Breast epithelium (tissue), 4 donors: ENCODE results near the gene SHTN1. TPM values are rescaled to one million over a fixed set of nuclear protein-coding genes. Genes with fewer than 3 reads are reported as not detected.

Source experiments
- DNase-seq, 2 donors: peaks; one replicate each; pipeline ENCODE4 v3.0.0-alpha.2; 2019; ENCODE audit warnings: low spot score in 2 of 2
- H3K27ac ChIP-seq, 2 donors: fragments of 200-600 bp; sonication (generic) in 1 of 2; one replicate each; pipeline ENCODE4 v1.5.1; 2016 to 2019; ENCODE audit warnings: mild to moderate bottlenecking in 1 of 2
- H3K27me3 ChIP-seq, 2 donors: fragments of 200-600 bp; sonication (generic) in 1 of 2; one replicate each; pipeline versions ENCODE4 v1.5.1 to v1.6.0; 2017 to 2019; ENCODE audit warnings: control low read depth in 1 of 2, mild to moderate bottlenecking in 1 of 2
- H3K36me3 ChIP-seq: fragments of 200-600 bp; one replicate; pipeline ENCODE4 v1.5.1; 2019
- H3K4me1 ChIP-seq, 2 donors: fragments of 200-600 bp; sonication (generic); one replicate each; pipeline ENCODE4 v1.5.1; 2016 to 2019; ENCODE audit warnings: control low read depth in 1 of 2
- H3K4me3 ChIP-seq, 3 donors: fragments of 200-600 bp; sonication (generic); 1 replicate in 2 of 3; 2 replicates in 1 of 3; pipeline ENCODE4 v1.5.1; 2016 to 2019; ENCODE audit warnings: mild to moderate bottlenecking in 3 of 3, moderate library complexity in 2 of 3
- H3K9me3 ChIP-seq, 2 donors: fragments of 200-600 bp; sonication (generic) in 1 of 2; one replicate each; pipeline ENCODE4 v1.5.1; 2016 to 2019; ENCODE audit warnings: control low read depth in 1 of 2
- POLR2A ChIP-seq: fragments of 450-650 bp; IDR thresholded peaks from one replicate; pipeline ENCODE4 v1.6.1; 2016; ENCODE audit warnings: antibody characterized with exemption, mild to moderate bottlenecking, moderate library complexity
- POLR2AphosphoS5 ChIP-seq, 3 donors: sonication (generic); formaldehyde crosslinking; IDR thresholded peaks; one replicate each; pipeline ENCODE4 v1.6.1; 2017; ENCODE audit warnings: antibody characterized with exemption in 3 of 3
- intact Hi-C: fragments of 100-400 bp; cut with DNase I; formaldehyde crosslinking; loops from one replicate; pipeline ENCODE4 v1.15.1; 2023; ENCODE audit warnings: low total_unique reads
- total RNA-seq, 3 donors: library from RNA; depleted of rRNA; stranded (reverse); fragments of >200 nt; gene quantifications; one replicate each; pipeline ENCODE4 v1.1.0, GENCODE V29; 2016
- TF ChIP-seq, protein P1 (sequence below), 3 donors: fragments of 450-650 bp; IDR thresholded peaks; one replicate each; pipeline ENCODE4 v1.5.1; 2016 to 2017; ENCODE audit warnings: antibody characterized with exemption in 3 of 3, mild to moderate bottlenecking in 3 of 3, moderate library complexity in 3 of 3

SHTN1 gene
- total RNA-seq, 3 donors from 2014 or later = 14.4 to 36.0 (median 17.8) TPM

DNA sequence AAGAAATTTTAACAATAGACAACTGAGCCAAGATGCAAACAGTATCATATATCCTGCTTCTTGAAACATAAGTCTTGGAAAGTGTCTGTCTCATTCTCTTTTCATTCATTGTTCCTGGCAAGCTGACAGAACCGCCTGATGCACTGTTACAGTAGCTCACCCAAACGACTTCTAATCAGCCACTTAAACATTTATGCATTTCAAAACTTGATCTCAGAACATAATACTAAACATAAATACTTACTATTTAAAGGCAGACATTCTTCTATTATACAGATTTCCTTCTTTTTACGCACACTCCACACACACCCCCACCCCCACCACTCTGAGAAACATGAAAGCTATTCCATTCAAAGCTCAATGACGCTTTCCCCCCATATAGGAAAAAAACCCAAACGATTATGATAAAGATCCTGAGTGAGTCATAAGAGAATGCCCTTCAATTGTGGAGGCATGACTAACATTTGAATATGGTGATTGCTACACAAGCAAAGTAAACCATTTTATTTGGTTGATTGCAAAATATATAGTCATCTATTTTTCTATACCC lies 30.5 kb downstream of the SHTN1 start:
- no peaks in the 10 kb centered on the region for H3K36me3 ChIP-seq
- H3K4me3 ChIP-seq = no peak overlapping the region
- H3K9me3 ChIP-seq = no peaks in the 10 kb centered on the region
- H3K4me1 ChIP-seq = no peaks in the 10 kb centered on the region
- TF ChIP-seq, protein P1, sequence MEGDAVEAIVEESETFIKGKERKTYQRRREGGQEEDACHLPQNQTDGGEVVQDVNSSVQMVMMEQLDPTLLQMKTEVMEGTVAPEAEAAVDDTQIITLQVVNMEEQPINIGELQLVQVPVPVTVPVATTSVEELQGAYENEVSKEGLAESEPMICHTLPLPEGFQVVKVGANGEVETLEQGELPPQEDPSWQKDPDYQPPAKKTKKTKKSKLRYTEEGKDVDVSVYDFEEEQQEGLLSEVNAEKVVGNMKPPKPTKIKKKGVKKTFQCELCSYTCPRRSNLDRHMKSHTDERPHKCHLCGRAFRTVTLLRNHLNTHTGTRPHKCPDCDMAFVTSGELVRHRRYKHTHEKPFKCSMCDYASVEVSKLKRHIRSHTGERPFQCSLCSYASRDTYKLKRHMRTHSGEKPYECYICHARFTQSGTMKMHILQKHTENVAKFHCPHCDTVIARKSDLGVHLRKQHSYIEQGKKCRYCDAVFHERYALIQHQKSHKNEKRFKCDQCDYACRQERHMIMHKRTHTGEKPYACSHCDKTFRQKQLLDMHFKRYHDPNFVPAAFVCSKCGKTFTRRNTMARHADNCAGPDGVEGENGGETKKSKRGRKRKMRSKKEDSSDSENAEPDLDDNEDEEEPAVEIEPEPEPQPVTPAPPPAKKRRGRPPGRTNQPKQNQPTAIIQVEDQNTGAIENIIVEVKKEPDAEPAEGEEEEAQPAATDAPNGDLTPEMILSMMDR (IDR thresholded peaks at IDR 0.05) = no peak
- no peak for TF ChIP-seq POLR2AphosphoS5 (IDR thresholded peaks at IDR 0.05)
- no peak for DNase-seq
- no peaks in the 10 kb centered on the region for H3K27me3 ChIP-seq
- intact Hi-C loops = no loop called here
- no peak overlapping the region for H3K27ac ChIP-seq

DNA sequence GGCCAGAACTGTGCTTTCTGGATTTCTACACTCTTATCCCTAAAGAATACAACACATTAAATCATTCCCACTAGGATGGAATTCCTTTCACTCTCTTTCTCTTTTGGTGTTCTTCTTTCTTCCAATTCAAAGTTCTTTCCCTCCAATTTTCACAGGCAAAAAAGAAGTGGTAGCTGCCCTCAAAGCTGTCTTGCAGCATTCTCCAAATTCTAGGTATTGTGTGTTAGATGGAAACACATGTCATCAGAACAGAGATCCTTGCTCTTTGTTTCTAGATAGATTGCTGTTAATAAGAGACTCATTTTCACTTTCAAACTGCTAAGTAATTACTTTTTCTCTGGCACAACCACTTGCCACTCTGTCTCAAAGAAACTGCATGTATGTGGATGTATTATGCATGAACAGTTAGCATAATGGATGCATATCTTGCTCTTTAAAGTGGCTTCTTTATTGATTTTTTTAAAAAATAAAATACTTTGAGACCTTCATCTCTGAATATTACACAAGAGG lies 31.0 kb downstream of the SHTN1 start:
- Histone ChIP-seq H3K27me3 (no peaks in the 10 kb centered on the region), H3K4me1 (no peaks in the 10 kb centered on the region), H3K36me3 (no peaks in the 10 kb centered on the region), H3K27ac (no peak overlapping the region), H3K4me3 (no peak overlapping the region), H3K9me3 (no peaks in the 10 kb centered on the region)
- DNase-seq = no peak
- intact Hi-C loops = no loop called here
- TF ChIP-seq, protein P1 (IDR thresholded peaks at IDR 0.05) = no peak
- no peak for TF ChIP-seq POLR2A
- no peak for TF ChIP-seq POLR2AphosphoS5 (IDR thresholded peaks at IDR 0.05)

DNA sequence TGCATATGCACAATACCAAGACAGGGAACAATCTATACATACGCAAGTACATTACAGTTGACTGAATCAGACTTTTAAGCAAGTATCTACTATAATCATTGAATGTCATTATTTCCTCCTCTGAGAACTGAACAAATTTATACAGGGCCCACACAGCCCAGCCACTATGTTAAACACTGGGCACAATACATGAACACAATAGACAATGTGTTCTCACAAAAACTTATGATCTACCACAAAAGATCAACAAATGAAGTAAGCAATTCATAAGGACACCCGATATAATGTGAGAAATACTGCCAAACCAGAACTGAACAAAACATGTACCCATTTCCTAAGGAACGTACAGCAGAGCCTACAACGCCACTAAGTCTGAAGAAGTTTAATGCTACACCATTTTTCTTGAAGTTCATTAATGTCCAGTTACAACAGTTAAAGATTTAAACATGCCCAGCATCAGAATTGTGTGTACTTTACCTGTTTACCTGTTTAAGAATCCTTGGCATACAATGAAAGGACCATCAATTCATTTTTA lies 31.5 kb downstream of the SHTN1 start:
- intact Hi-C loops = no loop called here
- Histone ChIP-seq H3K4me1 (no peaks in the 10 kb centered on the region), H3K36me3 (no peaks in the 10 kb centered on the region), H3K27ac (no peak overlapping the region), H3K9me3 (no peaks in the 10 kb centered on the region), H3K4me3 (no peak overlapping the region), H3K27me3 (no peaks in the 10 kb centered on the region)
- no peak for DNase-seq
- TF ChIP-seq POLR2AphosphoS5 (IDR thresholded peaks at IDR 0.05) (no peak), POLR2A (no peak)
- TF ChIP-seq, protein P1 (IDR thresholded peaks at IDR 0.05) = no peak

DNA sequence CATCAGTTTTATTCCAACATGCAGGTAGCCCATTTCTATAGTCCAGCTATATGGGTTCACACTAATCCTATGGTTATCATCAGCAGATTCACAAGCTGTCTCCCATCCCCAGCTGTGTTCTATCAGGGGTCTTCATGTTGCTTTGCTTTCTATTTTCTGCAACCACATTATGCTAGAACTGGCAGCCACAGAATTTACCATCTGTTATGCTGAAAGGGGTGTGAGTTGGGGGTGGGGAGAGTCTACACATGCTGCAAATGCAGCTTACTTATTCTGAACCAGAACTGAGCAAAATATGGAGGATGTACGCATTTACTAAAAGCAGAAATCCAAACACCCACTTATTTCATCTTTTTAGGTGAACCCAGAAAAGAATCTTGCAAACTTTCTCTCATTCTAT lies 32.9 kb downstream of the SHTN1 start:
- H3K27me3 ChIP-seq = no peaks in the 10 kb centered on the region
- no peak for DNase-seq
- H3K4me3 ChIP-seq = no peak overlapping the region
- intact Hi-C loops = no loop called here
- no peak overlapping the region for H3K27ac ChIP-seq
- TF ChIP-seq, protein P1 (IDR thresholded peaks at IDR 0.05) = no peak
- TF ChIP-seq POLR2AphosphoS5 (IDR thresholded peaks at IDR 0.05) = no peak
- TF ChIP-seq POLR2A = no peak
- H3K4me1 ChIP-seq = no peaks in the 10 kb centered on the region
- no peaks in the 10 kb centered on the region for H3K36me3 ChIP-seq
- H3K9me3 ChIP-seq = no peaks in the 10 kb centered on the region

DNA sequence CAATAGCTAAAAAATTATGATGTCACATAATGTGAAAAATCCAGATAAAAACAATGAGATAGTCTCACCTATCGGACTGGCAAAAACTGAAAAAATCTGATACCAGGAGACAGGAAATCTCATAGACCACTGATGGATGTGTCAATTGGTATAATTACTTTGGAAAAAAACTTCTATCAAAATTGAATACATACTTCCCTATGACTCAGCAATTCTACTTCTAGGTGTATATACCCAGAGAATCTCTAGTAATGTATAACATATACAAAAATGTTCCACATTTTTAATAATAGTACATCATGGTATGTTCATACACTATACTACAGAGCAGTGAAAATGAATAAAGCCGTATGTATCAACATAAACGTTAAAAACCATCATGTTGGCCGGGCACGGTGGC lies 34.9 kb downstream of the SHTN1 start:
- H3K9me3 ChIP-seq = no peaks in the 10 kb centered on the region
- H3K27ac ChIP-seq = no peak overlapping the region
- no peak for DNase-seq
- H3K4me1 ChIP-seq = no peaks in the 10 kb centered on the region
- intact Hi-C loops = no loop called here
- no peaks in the 10 kb centered on the region for H3K27me3 ChIP-seq
- no peak for TF ChIP-seq POLR2A
- TF ChIP-seq, protein P1 (IDR thresholded peaks at IDR 0.05) = no peak
- no peak for TF ChIP-seq POLR2AphosphoS5 (IDR thresholded peaks at IDR 0.05)
- no peaks in the 10 kb centered on the region for H3K36me3 ChIP-seq
- H3K4me3 ChIP-seq = no peak overlapping the region
